ENCODE measurements around the gene SURF4.
"Not testable (repeated sequence)": the region's sequence is repeated elsewhere in the genome, so short reads cannot be mapped to it uniquely, and the experiment has no call there.

The SURF4 gene

DNA sequence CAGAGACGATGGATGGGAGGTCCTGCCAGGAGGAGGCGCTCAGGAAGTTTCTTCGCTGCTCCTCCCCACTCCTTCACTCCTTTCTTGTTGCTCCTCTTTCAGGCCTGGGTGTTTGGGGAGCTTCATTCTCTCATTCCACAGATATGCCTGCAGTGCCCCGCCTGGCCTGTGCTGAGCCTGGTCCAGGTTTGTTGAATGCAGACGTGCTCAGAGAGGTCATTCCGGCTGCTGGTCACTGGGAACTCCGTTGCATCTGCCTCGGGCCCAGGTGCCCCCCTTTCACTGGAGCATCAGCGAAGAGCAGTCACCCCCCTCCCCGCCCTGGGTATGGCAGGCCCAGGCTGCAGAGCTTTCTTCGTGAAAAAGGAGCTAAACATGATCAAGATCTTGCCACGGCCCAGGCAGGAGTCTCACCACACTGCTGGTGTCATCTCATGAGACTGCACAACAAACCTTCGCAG lies 55.4 kb downstream of the SURF4 start:
- Histone ChIP-seq H3K4me3 (ENCODE audit: low read depth in 1 of 2, low read length in 1 of 2) (no peak overlapping the region), H3K27ac (no peak overlapping the region), H3K27me3 (peaks cover 12% of the 10 kb centered on the region), H3K4me1 (ENCODE audit: control insufficient read depth in 1 of 2, insufficient read depth in 1 of 2, low read depth in 1 of 2, low read length in 1 of 2) (no peaks in the 10 kb centered on the region), H3K9me3 (no peaks in the 10 kb centered on the region), H3K36me3 (no peaks in the 10 kb centered on the region)
- TF ChIP-seq, protein P1, sequence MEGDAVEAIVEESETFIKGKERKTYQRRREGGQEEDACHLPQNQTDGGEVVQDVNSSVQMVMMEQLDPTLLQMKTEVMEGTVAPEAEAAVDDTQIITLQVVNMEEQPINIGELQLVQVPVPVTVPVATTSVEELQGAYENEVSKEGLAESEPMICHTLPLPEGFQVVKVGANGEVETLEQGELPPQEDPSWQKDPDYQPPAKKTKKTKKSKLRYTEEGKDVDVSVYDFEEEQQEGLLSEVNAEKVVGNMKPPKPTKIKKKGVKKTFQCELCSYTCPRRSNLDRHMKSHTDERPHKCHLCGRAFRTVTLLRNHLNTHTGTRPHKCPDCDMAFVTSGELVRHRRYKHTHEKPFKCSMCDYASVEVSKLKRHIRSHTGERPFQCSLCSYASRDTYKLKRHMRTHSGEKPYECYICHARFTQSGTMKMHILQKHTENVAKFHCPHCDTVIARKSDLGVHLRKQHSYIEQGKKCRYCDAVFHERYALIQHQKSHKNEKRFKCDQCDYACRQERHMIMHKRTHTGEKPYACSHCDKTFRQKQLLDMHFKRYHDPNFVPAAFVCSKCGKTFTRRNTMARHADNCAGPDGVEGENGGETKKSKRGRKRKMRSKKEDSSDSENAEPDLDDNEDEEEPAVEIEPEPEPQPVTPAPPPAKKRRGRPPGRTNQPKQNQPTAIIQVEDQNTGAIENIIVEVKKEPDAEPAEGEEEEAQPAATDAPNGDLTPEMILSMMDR (IDR thresholded peaks at IDR 0.05) = no peak

DNA sequence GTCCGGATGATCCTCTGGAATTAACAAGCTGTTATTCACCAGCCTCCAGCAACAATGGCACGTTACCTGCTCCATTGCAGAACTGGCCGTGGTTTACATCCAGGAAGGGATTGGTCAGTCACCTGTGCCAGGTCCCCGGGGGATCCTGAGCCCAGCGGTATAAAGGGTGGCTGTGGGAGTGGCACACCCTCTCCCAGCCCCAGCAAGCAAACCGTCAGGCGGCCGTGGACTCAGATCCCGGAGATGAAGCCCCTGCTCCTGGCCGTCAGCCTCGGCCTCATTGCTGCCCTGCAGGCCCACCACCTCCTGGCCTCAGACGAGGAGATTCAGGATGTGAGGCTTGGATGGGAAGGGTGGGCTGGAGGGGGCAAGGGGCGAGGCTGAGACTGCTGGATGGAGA lies 58.3 kb downstream of the SURF4 start:
- not testable (repeated sequence) for H3K36me3 ChIP-seq; H3K27ac ChIP-seq; H3K9me3 ChIP-seq; H3K4me1 ChIP-seq (ENCODE audit: control insufficient read depth in 1 of 2, insufficient read depth in 1 of 2, low read depth in 1 of 2, low read length in 1 of 2); H3K4me3 ChIP-seq (ENCODE audit: low read depth in 1 of 2, low read length in 1 of 2); H3K27me3 ChIP-seq

GRCh38 chr9:133315997-133316396 lies 59.9 kb downstream of the SURF4 start:
- H3K27ac ChIP-seq = no peak overlapping the region
- no peak overlapping the region for H3K4me3 ChIP-seq (ENCODE audit: low read depth in 1 of 2, low read length in 1 of 2)
- TF ChIP-seq, protein P1 (IDR thresholded peaks at IDR 0.05) = no peak
- no peaks in the 10 kb centered on the region for H3K4me1 ChIP-seq (ENCODE audit: control insufficient read depth in 1 of 2, insufficient read depth in 1 of 2, low read depth in 1 of 2, low read length in 1 of 2)
- no peaks in the 10 kb centered on the region for H3K9me3 ChIP-seq
- no peaks in the 10 kb centered on the region for H3K27me3 ChIP-seq
- no peaks in the 10 kb centered on the region for H3K36me3 ChIP-seq

Measured in neutrophil (primary cell).